HG02763 (cell line): ENCODE measurements around the gene KIDINS220.
"Not testable (repeated sequence)": the region's sequence is repeated elsewhere in the genome, so short reads cannot be mapped to it uniquely, and the experiment has no call there.

ENCODE experiments used
- ATAC-seq: cut with Tn5 transposase; IDR thresholded peaks from one replicate; pipeline ENCODE4 v1.9.1; 2021; ENCODE audit warnings: mild to moderate bottlenecking, moderate library complexity; ENCODE audit not compliant: unreplicated experiment

Gene KIDINS220

DNA sequence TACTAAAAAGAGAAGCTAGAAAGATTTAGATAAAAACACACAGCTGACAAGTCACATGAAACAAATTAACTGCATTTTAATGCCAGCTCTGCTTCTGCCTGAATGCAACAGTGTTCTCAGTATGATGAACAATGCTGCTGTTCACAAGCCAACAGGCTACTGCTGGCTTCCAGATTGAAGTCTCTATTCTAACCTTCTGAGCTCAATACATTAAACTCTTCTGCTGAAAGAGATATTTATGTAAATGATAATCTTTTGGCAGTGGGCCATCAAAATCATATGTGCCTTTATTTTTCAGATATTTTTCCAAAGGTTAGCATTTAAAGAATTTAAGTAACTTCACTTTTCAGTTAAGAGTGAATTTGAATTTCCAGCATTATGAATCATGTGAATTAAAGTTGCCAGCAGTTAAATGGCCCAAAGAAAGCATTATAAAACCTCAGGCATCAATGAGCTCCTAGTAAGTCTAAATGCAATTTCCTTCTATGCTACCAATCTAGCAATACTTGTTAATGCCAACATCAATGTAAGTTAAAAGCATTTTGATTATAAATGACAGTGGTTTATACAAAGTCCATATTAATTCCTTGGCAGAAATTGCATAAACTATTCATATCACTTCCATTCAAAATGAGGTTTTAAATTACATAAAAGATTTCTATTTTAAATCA lies 83.2 kb downstream of the KIDINS220 start:
- no peak for ATAC-seq

GRCh38 chr2:8753609-8754008 lies 83.8 kb downstream of the KIDINS220 start:
- no peak for ATAC-seq

GRCh38 chr2:8752385-8752784 lies 85.0 kb downstream of the KIDINS220 start:
- no peak for ATAC-seq

DNA sequence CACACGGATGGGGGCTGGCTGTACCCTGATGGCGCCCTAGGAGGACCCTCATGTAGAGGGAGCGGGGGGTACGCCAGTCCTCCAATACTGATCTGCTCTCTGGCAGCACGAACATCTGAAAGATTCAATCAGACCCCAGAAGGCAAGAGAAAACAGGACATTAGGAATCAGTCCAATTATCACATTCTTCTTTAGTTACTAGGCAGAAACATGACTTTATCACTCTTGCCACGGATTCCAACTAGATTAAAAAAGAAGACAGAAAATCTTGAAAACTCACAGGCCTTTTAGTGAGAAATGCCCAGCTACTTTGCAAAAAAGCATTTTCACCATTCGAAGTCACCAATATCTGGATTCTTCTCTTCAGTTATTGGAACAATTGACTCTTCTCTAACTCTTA lies 87.2 kb downstream of the KIDINS220 start:
- ATAC-seq: no peak

DNA sequence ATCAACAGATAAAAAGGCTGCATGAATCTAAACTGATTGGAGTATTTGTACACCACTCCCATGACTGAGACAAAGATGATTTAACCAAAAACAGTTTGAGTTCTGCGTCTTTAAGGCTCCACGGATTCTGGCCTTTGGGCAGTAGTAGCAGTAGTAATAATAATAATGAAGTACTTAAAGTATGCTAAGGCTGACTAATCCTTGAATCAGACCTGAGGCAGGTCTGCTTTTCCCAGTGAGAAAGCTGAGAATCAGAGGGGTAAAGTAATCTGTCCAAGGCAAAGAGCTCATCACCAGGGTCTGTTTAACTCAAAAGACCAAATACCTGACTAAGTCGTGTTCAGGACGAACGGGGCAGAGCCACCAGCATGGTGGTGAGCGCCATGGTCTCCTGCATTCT lies 94.2 kb downstream of the KIDINS220 start:
- no peak for ATAC-seq

DNA sequence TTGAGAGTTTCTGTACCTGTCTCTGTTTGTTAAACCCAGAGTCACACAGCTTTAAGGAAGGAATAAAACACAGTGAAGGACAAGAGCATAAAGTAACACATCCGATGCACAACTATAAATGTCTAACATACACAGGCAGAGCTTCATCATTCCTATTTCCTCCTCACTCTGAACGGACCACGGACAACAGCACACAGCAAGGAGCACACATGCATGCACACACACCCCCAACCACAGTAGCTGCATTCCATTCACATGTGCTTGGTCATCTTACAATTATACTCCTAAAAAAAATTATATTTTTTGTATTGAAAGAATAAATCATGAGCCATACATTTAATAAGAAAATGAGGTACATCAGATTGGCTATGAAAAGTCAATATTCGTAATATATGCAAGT lies 97.3 kb downstream of the KIDINS220 start:
- no peak for ATAC-seq

GRCh38 chr2:8737571-8738175 lies 99.7 kb downstream of the KIDINS220 start:
- no peak for ATAC-seq

DNA sequence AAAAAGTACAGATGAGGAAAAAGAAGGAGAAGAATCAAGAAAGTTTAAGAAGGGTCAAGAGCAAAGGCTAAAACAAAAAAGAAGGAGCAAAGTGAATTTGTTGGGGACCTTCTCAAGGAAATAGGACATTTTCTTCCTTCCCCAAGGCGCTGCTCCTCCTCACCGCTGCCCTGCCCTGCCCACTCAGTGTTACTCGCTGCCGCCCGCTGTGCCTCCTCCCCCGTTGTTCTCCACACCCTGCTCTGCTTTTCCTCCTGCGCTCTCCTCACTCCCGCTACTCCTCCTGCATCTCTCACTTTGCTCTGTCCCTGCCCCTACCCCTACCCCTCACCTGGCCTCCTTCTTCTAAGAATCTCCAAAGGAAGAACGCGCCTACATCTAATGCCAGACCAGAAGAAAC lies 104.8 kb downstream of the KIDINS220 start:
- no peak for ATAC-seq

GRCh38 chr2:8729939-8730338 lies 107.5 kb downstream of the KIDINS220 start:
- no peak for ATAC-seq

DNA sequence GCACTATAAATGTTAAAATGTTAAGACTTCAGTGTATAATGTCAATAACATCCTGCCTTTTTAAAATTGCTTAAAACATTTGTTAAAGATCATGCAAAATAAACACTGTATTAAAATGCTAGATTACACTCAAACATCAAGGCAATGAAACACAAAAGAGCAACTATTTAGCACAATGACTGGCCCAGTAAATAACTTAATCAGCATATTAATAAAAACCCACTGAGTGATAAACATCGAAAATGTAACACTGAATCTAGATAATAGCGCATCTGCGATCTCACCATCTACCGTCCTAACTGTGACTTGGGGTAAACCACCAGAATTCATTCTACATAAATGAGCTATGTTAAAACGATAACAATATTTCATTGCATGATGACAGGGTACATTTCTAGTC lies 108.3 kb downstream of the KIDINS220 start:
- ATAC-seq: not testable (repeated sequence)

DNA sequence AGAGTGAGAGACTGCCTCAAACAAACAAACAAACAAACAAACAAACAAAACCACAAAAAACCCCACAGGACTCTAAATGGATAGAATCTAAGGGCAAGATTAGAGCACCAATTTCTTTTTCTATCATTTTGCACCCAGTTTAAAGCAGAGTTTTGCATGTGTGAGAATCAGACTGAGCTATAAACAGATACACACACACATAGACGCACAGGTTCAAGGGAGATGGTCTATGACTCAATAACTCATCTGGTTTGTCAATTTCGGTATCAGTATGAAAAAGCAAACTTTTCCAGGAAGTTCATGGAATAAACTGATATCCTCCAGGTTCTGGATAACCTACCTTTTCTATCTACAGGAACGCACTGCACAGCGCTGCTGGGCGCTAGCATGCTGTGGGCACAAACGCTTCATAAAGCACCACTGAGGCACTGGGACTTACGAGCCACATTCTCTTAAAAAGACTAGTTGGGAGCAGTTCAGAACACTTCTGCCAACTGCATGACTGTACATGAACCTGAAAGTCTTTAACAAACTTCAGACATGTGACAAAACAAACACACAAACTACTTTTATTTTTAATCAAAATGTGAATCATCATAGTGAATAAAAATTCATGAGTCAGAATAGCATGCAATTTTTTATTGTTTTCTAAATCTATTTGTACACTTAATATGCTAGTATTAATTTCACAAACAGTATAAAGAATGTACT lies 109.0 kb downstream of the KIDINS220 start:
- no peak for ATAC-seq

DNA sequence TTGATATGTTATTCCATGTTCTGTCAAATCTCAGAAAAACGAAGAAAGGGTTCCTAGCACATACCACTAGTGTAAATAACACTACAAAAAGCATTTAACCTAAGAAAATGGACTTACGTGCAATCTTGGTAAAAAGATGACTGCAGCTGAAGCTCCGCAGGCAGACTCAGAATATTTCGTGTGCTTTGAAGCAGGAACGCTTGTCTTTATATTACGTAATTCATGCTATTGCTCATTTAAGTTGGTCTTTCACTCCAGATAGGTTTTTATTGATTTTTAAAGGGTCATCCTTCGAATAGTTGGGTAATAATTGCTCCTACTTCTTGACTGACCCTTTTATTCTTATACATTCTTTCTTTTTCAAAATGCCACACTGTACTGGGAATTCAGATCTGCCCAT lies 111.6 kb downstream of the KIDINS220 start:
- no peak for ATAC-seq

- ATAC-seq: no peak
Measured at GRCh38 chr2:8722986-8723385, 114.4 kb downstream of the KIDINS220 start.

DNA sequence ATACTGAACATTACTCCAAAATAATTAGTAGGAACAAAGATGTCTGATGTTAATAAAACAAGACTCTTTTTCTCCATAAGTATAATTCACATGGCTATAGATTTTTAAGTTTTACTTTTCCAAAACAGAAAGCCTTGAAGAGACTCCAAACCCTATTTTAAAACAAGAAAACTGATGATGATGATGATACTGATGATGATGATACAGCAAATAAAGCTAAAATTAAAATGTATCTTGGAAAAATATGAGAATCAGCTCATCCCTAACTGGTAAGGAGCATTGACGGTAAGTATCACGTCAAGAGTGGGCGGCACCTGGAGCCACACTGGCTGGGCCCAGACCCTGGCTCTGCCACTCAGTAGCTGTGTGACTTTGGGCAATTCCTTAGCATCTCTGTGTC lies 116.0 kb downstream of the KIDINS220 start:
- ATAC-seq: no peak

DNA sequence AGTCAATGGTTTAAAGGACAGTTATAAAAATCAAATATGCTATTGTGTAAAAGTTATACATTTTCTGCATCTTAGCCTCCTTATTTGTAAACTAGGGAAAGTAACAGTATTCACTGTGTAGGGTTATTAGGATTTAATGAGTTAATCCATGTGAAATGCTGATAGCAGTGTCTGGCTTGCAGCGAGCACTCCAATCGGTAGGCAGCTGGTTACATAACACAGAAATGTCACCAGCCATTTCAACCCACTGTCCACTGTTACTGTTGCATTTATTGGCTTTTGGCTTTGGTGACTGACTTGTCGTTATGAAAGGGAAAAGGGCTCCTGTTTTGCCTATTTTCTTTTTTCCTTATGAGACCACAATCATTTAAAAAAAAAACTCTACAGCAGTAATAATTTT lies 116.7 kb downstream of the KIDINS220 start:
- ATAC-seq: no peak

DNA sequence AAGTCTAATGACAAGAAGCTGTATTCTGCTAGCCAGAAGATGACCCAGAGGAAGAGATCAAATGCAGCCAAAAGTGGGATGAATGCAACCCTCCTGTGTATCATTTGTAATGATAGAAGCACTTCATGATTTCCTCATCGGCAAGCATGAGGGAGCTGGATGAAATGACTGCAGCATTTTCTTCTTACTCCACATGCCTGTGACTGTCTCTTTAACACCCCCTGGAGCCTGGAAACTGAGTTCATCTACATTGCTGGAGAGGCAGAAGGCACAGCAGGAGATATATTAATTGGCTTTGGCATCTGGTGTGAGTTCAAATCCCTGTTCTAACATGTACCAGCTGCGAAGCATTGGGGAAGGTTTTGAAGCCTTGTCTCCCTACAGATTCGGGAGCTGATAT lies 117.9 kb downstream of the KIDINS220 start:
- no peak for ATAC-seq

DNA sequence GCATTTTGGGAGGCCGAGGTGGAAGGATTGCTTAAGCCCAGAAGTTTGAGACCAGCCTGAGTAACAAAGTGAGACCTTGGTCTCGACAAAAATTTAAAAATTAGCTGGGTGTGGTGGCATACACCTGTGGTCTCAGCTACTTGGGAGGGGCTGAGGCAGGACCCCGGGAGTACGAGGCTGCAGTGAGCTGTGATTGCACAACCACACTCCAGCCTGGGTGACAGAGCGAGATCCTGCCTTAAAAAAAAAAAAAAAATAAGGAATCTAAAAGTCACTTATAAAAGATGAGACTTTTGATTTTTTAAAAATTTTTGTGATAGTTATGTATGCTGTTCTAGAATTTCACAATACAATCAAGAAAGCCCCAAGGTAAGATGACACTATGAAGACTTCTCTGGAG lies 122.4 kb downstream of the KIDINS220 start:
- no peak for ATAC-seq

- no peak for ATAC-seq
Measured at GRCh38 chr2:8714283-8714682, 123.1 kb downstream of the KIDINS220 start.

GRCh38 chr2:8710951-8711350 lies 126.5 kb downstream of the KIDINS220 start:
- no peak for ATAC-seq

- ATAC-seq: no peak
Measured at GRCh38 chr2:8709611-8710010, 127.8 kb downstream of the KIDINS220 start.

GRCh38 chr2:8704906-8705305 lies 132.5 kb downstream of the KIDINS220 start:
- ATAC-seq: no peak

GRCh38 chr2:8701681-8702379 lies 135.6 kb downstream of the KIDINS220 start:
- no peak for ATAC-seq
